Chondrocyte (in vitro differentiated cells): ENCODE results near the gene NKD1. TPM values are rescaled to one million over a fixed set of nuclear protein-coding genes. Genes with fewer than 3 reads are reported as not detected.
"Not testable (repeated sequence)": the region's sequence is repeated elsewhere in the genome, so short reads cannot be mapped to it uniquely, and the experiment has no call there.

Source experiments
- DNase-seq: peaks from one replicate; pipeline ENCODE4 v3.0.0; 2021; ENCODE audit warnings: mixed read lengths, low spot score
- H3K27ac Mint-ChIP-seq: one replicate; pipeline ENCODE4 v1.8.0; 2021; ENCODE audit warnings: mild to moderate bottlenecking, moderate library complexity, mixed read lengths; ENCODE audit not compliant: unreplicated experiment
- H3K27me3 Mint-ChIP-seq: 2 replicates; pipeline ENCODE4 v1.8.0; 2021; ENCODE audit warnings: low read depth, mixed read lengths
- H3K36me3 Mint-ChIP-seq: 2 replicates; pipeline ENCODE4 v1.8.0; 2021; ENCODE audit warnings: low read depth, mixed read lengths
- H3K4me1 Mint-ChIP-seq: 2 replicates; pipeline ENCODE4 v1.8.0; 2021; ENCODE audit warnings: low read depth, mild to moderate bottlenecking, mixed read lengths
- H3K4me3 Mint-ChIP-seq: one replicate; pipeline ENCODE4 v1.8.0; 2021; ENCODE audit warnings: mild to moderate bottlenecking, moderate library complexity, mixed read lengths; ENCODE audit not compliant: unreplicated experiment
- H3K9me3 Mint-ChIP-seq: 2 replicates; pipeline ENCODE4 v1.8.0; 2021; ENCODE audit warnings: low read depth, mixed read lengths
- total RNA-seq: library from RNA; stranded (reverse); gene quantifications from 3 replicates; pipeline ENCODE4 v1.2.1, GENCODE V29; 2021
- TF ChIP-seq, protein P1 (sequence below): fragments of 200-600 bp; sonication (generic); IDR thresholded peaks from 2 replicates; pipeline ENCODE4 v1.5.0; 2021; ENCODE audit warnings: antibody characterized with exemption, mild to moderate bottlenecking, moderate library complexity

Gene NKD1
- total RNA-seq, 1 donor from 2014 or later, result 8.0 TPM

DNA sequence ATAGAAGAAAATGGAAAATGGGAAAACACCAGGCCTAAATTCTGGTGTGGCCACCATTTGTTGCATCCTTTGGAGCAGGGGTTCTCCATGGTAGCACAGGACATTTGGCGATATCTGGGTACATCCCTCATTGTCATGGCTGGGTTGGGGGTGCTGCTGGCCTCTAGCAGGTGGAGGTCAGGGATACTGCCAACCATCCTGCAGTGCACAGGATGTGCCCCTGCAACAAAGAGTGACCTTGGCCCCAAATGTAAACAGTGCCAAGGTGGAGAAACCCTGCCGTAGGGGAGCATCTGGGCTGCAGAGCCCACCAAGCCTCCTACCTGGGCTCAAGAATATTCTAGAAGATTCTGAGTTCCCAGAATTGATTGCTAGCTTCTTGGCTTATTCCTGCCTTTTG, 27.5 kb downstream of the NKD1 start:
- no peak for DNase-seq
- TF ChIP-seq, protein P1, sequence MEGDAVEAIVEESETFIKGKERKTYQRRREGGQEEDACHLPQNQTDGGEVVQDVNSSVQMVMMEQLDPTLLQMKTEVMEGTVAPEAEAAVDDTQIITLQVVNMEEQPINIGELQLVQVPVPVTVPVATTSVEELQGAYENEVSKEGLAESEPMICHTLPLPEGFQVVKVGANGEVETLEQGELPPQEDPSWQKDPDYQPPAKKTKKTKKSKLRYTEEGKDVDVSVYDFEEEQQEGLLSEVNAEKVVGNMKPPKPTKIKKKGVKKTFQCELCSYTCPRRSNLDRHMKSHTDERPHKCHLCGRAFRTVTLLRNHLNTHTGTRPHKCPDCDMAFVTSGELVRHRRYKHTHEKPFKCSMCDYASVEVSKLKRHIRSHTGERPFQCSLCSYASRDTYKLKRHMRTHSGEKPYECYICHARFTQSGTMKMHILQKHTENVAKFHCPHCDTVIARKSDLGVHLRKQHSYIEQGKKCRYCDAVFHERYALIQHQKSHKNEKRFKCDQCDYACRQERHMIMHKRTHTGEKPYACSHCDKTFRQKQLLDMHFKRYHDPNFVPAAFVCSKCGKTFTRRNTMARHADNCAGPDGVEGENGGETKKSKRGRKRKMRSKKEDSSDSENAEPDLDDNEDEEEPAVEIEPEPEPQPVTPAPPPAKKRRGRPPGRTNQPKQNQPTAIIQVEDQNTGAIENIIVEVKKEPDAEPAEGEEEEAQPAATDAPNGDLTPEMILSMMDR, result no peak
- no peak overlapping the region for H3K27ac Mint-ChIP-seq
- H3K4me3 Mint-ChIP-seq, result no peak overlapping the region
- H3K27me3 Mint-ChIP-seq, result peaks cover 7% of the 10 kb centered on the region
- H3K4me1 Mint-ChIP-seq, result peaks cover 30% of the 10 kb centered on the region
- no peaks in the 10 kb centered on the region for H3K9me3 Mint-ChIP-seq
- H3K36me3 Mint-ChIP-seq, result peaks cover 6% of the 10 kb centered on the region

DNA sequence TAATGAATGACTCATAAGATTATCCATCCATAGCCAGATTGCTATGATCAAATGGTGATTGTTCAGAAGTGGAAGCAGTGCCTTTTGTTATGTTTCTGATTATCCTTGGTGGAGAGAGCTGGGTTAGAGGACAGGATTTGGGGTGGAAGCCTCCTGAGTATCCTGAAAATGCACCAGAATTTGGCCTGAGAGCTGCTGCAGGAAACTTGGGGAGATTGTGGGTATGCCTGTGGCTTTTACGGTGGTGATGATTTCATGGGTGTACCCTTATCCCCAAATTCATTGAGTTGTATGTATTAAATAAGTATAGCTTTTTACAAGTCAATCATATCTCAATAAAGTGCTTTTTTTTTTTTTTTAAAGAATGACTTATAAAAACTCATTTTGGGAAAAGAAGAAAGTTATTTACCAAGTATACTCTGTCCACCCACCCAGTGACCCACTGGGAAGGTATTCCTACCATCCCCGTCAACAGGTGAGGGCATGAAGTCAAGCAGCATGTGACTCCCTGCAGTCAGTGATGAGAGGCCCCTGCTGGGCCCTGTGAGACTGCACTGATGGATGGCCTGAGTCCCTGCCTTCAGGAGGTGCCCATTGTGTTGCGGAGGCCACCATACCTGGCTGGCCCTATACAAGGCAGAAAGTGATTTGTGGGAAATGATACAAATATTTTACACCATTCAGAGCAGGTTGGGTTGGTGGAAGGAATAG, 28.4 kb downstream of the NKD1 start:
- H3K4me3 Mint-ChIP-seq, result no peak overlapping the region
- no peaks in the 10 kb centered on the region for H3K9me3 Mint-ChIP-seq
- peaks cover 4% of the 10 kb centered on the region for H3K27me3 Mint-ChIP-seq
- no peak overlapping the region for H3K27ac Mint-ChIP-seq
- TF ChIP-seq, protein P1, result no peak
- peaks cover 6% of the 10 kb centered on the region for H3K36me3 Mint-ChIP-seq
- no peak for DNase-seq
- H3K4me1 Mint-ChIP-seq, result peaks cover 38% of the 10 kb centered on the region

DNA sequence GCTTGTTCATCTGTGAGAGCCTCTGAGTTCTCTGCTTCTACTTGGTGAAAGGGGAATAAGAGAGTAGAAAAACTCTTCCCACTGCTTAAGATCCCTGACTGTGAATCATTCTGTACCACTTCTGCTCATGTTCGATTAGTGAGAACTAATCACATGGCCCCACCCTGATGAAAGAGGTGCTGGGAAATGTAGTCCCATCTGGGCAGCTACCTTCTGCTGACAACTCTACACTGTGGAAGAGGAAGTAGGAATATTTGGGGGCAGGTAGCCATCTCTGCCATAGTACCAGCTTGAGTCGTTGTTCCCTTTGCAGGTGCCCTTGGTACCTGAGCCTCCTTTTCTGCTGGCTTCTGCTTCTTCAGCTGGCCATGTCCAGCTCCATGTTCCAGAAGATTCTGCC, 29.9 kb downstream of the NKD1 start:
- no peak overlapping the region for H3K4me3 Mint-ChIP-seq
- H3K36me3 Mint-ChIP-seq, result peaks cover 1% of the 10 kb centered on the region
- H3K9me3 Mint-ChIP-seq, result no peaks in the 10 kb centered on the region
- no peak overlapping the region for H3K27ac Mint-ChIP-seq
- peaks cover 45% of the 10 kb centered on the region for H3K4me1 Mint-ChIP-seq
- H3K27me3 Mint-ChIP-seq, result no peaks in the 10 kb centered on the region
- DNase-seq, result no peak
- TF ChIP-seq, protein P1, result no peak

DNA sequence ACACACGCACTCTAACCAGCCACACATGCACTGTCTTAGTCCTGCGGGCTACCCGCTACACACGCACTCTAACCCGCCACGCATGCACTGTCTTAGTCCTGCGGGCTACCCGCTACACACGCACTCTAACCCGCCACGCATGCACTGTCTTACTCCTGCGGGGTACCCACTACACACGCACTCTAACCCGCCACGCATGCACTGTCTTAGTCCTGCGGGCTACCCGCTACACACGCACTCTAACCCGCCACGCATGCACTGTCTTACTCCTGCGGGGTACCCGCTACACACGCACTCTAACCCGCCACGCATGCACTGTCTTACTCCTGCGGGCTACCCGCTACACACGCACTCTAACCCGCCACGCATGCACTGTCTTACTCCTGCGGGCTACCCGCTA, 31.2 kb downstream of the NKD1 start:
- not testable (repeated sequence) for H3K4me3 Mint-ChIP-seq, H3K27me3 Mint-ChIP-seq, DNase-seq, H3K36me3 Mint-ChIP-seq, H3K9me3 Mint-ChIP-seq, H3K27ac Mint-ChIP-seq
- peaks cover 44% of the 10 kb centered on the region for H3K4me1 Mint-ChIP-seq

DNA sequence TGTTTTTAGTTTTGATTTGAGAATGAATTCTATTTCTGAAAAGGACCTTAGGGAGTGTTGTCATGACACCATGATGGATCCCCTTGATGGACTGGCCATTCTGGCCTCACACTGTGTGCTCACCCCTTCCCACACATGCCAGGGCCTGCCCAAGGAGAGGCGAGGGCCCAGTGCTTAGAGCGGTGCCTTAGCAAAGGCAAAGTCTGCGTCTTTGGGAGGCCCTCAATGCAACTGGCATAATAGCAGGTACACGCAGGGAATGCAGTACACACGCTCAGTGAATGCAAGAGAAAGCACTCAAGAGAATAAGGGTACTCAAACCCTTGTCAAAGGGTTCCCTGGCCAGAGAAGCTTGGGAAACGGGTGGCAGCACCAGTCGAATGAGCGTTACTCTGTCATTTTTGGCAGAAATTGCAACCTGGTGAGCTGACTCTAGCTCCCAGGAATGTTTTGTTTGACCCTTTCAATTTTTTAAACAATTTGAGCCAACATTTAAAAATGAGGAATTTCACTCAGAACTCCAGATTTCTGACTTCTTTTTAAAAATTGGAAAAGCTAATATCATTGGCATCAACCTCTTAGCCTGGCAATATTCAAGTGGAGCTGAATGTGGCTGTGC, 32.1 kb downstream of the NKD1 start:
- no peaks in the 10 kb centered on the region for H3K27me3 Mint-ChIP-seq
- DNase-seq, result no peak

More for the DNA sequence above, 32.1 kb downstream of the NKD1 start:
- Mint-ChIP-seq H3K4me3 (no peak overlapping the region), H3K4me1 (peaks cover 39% of the 10 kb centered on the region), H3K27ac (peak overlapping the region; percentile 46), H3K36me3 (peaks cover 1% of the 10 kb centered on the region), H3K9me3 (no peaks in the 10 kb centered on the region)
- TF ChIP-seq, protein P1, result no peak
